PC-3 (cell line): ENCODE measurements around the gene FLCN. TPM values are rescaled to one million over a fixed set of nuclear protein-coding genes. Genes with fewer than 3 reads are reported as not detected.

Source experiments
- ATAC-seq: fragments of 200-7000 bp; cut with Tn5 transposase; 2 replicates; pipeline ENCODE4 v1.9.1; 2020; ENCODE audit warnings: mild to moderate bottlenecking, moderate library complexity
- BruUV-seq: library from RNA; stranded (reverse); fragments of 400-500 nt; replicated peaks from 2 replicates; lab custom pipeline; 2021; lab: Mats Ljungman, UMichigan
- CTCF ChIA-PET: fragments of 300-600 bp; sonication (Branson Sonifier 250); formaldehyde crosslinking; loops from one replicate; lab custom pipeline; 2022; ENCODE audit warnings: antibody characterized with exemption; lab: Charles Lee
- POLR2A ChIA-PET: fragments of 300-600 bp; sonication (Branson Sonifier 250); formaldehyde crosslinking; loops from one replicate; lab custom pipeline; 2022; ENCODE audit warnings: antibody characterized with exemption; ENCODE audit not compliant: unreplicated experiment; lab: Charles Lee
- DNase-seq: peaks from one replicate; pipeline ENCODE4 v3.0.0-alpha.2; 2015
- H2AFZ ChIP-seq: fragments of 300-600 bp; sonication (generic); 2 replicates; pipeline ENCODE4 v1.6.0; 2016; ENCODE audit warnings: antibody characterized with exemption, low read length
- H3F3A ChIP-seq: fragments of 300-600 bp; sonication (generic); one replicate; pipeline ENCODE4 v1.6.0; 2017; ENCODE audit warnings: antibody characterized with exemption, low read length, control low read depth, mild to moderate bottlenecking; ENCODE audit not compliant: unreplicated experiment
- H3K27ac ChIP-seq: fragments of 300-600 bp; sonication (generic); 2 replicates; pipeline ENCODE4 v1.5.1; 2016; ENCODE audit warnings: mild to moderate bottlenecking, low read length
- H3K27me3 ChIP-seq: fragments of 300-600 bp; sonication (generic); 2 replicates; pipeline ENCODE4 v1.6.1; 2016; ENCODE audit warnings: low read length, mixed read lengths
- H3K36me3 ChIP-seq: fragments of 300-600 bp; sonication (generic); 2 replicates; pipeline ENCODE4 v1.6.1; 2016; ENCODE audit warnings: low read depth, mixed run types, low read length, mixed read lengths
- H3K4me1 ChIP-seq: fragments of 300-600 bp; sonication (generic); 2 replicates; pipeline ENCODE4 v1.5.1; 2016; ENCODE audit warnings: low read length; ENCODE audit not compliant: insufficient read depth
- H3K4me2 ChIP-seq: fragments of 300-600 bp; sonication (generic); 2 replicates; pipeline ENCODE4 v1.6.0; 2016; ENCODE audit warnings: low read length
- H3K4me3 ChIP-seq: fragments of 300-600 bp; sonication (generic); 2 replicates; pipeline ENCODE4 v1.5.1; 2016; ENCODE audit warnings: mild to moderate bottlenecking, low read length, mixed read lengths
- H3K79me2 ChIP-seq: fragments of 300-600 bp; sonication (generic); 2 replicates; pipeline ENCODE4 v1.6.1; 2017; ENCODE audit warnings: low read length, mixed read lengths
- H3K9ac ChIP-seq: fragments of 300-600 bp; sonication (generic); 2 replicates; pipeline ENCODE4 v1.6.0; 2016; ENCODE audit warnings: mild to moderate bottlenecking, low read length
- H3K9me2 ChIP-seq: fragments of 300-600 bp; sonication (generic); replicated peaks from 2 replicates; pipeline ENCODE4 v1.6.1; 2016; ENCODE audit warnings: mixed run types, low read length, mixed read lengths
- H3K9me3 ChIP-seq: fragments of 300-600 bp; sonication (generic); 2 replicates; pipeline ENCODE4 v1.6.1; 2016; ENCODE audit warnings: low read length, mixed read lengths
- H4K20me1 ChIP-seq: fragments of 300-600 bp; sonication (generic); 2 replicates; pipeline ENCODE4 v1.6.1; 2016; ENCODE audit warnings: low read length, mixed read lengths
- CTCF ChIP-seq: fragments of 300-600 bp; sonication (generic); conservative IDR thresholded peaks from 2 replicates; pipeline ENCODE4 v1.5.1; 2017; ENCODE audit warnings: antibody characterized with exemption, low read depth, mild to moderate bottlenecking, low read length
- EZH2 ChIP-seq: fragments of 300-600 bp; sonication (generic); IDR thresholded peaks from one replicate; pipeline ENCODE4 v1.6.1; 2017; ENCODE audit warnings: antibody characterized with exemption, mild to moderate bottlenecking, low read length; ENCODE audit not compliant: unreplicated experiment
- EZH2phosphoT487 ChIP-seq: fragments of 300-600 bp; sonication (generic); IDR thresholded peaks from 2 replicates; pipeline ENCODE4 v1.6.1; 2018; ENCODE audit warnings: mild to moderate bottlenecking, antibody characterized with exemption, low read length, borderline replicate concordance
- intact Hi-C: fragments of 100-400 bp; cut with micrococcal nuclease; formaldehyde crosslinking; loops from 2 replicates; pipeline ENCODE4 v1.9.0; 2023
- total RNA-seq: library from RNA; depleted of rRNA; stranded (reverse); fragments of >200 nt; gene quantifications from 2 replicates; pipeline ENCODE4 v1.2.3, GENCODE V29; 2014

Gene FLCN
- total RNA-seq, 1 experiment from 2014 or later = 30.8 TPM

- no peak for ATAC-seq
- H3K4me1 ChIP-seq = no peaks in the 10 kb centered on the region
- BruUV-seq = no TSS peak
- no peak overlapping the region for H3K4me3 ChIP-seq
- H3K9me3 ChIP-seq = no peaks in the 10 kb centered on the region
- no peak overlapping the region for H2AFZ ChIP-seq
- H4K20me1 ChIP-seq = no peaks in the 10 kb centered on the region
- CTCF ChIA-PET = no interaction called here
- H3K79me2 ChIP-seq = no peaks in the 10 kb centered on the region
- H3F3A ChIP-seq = peaks cover 5% of the 10 kb centered on the region
- DNase-seq = no peak
- no peak overlapping the region for H3K9ac ChIP-seq
- H3K4me2 ChIP-seq = no peak overlapping the region
- intact Hi-C loops = no loop called here
- POLR2A ChIA-PET = no interaction called here
- no peak overlapping the region for H3K27ac ChIP-seq
- no peak for TF ChIP-seq EZH2
- no peaks in the 10 kb centered on the region for H3K9me2 ChIP-seq
- H3K27me3 ChIP-seq = no peaks in the 10 kb centered on the region
- peaks cover 26% of the 10 kb centered on the region for H3K36me3 ChIP-seq
These were observed 6.2 kb upstream of the FLCN start for GRCh38 chr17:17243163-17243562.

GRCh38 chr17:17242246-17242645 is 5.3 kb upstream of the FLCN start:
- H3K36me3 ChIP-seq = peaks cover 17% of the 10 kb centered on the region
- CTCF ChIA-PET = no interaction called here
- no peaks in the 10 kb centered on the region for H3K9me2 ChIP-seq
- peaks cover 5% of the 10 kb centered on the region for H3F3A ChIP-seq
- no peak overlapping the region for H2AFZ ChIP-seq
- intact Hi-C loops = no loop called here
- H3K27me3 ChIP-seq = no peaks in the 10 kb centered on the region
- H3K79me2 ChIP-seq = no peaks in the 10 kb centered on the region
- H3K9ac ChIP-seq = no peak overlapping the region
- H3K27ac ChIP-seq = no peak overlapping the region
- TF ChIP-seq EZH2 = no peak
- TF ChIP-seq EZH2phosphoT487 = no peak
- TF ChIP-seq CTCF = no peak
- no peaks in the 10 kb centered on the region for H3K4me1 ChIP-seq
- no TSS peak for BruUV-seq
- no peaks in the 10 kb centered on the region for H4K20me1 ChIP-seq
- no peaks in the 10 kb centered on the region for H3K9me3 ChIP-seq
- no peak overlapping the region for H3K4me3 ChIP-seq
- POLR2A ChIA-PET = no interaction called here
- ATAC-seq = no peak
- H3K4me2 ChIP-seq = no peak overlapping the region
- no peak for DNase-seq

GRCh38 chr17:17241656-17242055 is 4.7 kb upstream of the FLCN start:
- ATAC-seq (no peak), DNase-seq (no peak)
- CTCF ChIA-PET = no interaction called here
- H4K20me1 ChIP-seq = no peaks in the 10 kb centered on the region
- no peak overlapping the region for H3K4me3 ChIP-seq
- no peak overlapping the region for H3K9ac ChIP-seq
- POLR2A ChIA-PET = no interaction called here
- no peak overlapping the region for H2AFZ ChIP-seq
- H3K27ac ChIP-seq = no peak overlapping the region
- peaks cover 3% of the 10 kb centered on the region for H3F3A ChIP-seq
- H3K9me2 ChIP-seq = no peaks in the 10 kb centered on the region
- no peak overlapping the region for H3K4me2 ChIP-seq
- H3K9me3 ChIP-seq = no peaks in the 10 kb centered on the region
- peaks cover 5% of the 10 kb centered on the region for H3K79me2 ChIP-seq
- H3K27me3 ChIP-seq = no peaks in the 10 kb centered on the region
- no peaks in the 10 kb centered on the region for H3K4me1 ChIP-seq
- intact Hi-C loops = no loop called here
- H3K36me3 ChIP-seq = peaks cover 11% of the 10 kb centered on the region; the same call in 1 of the 2 replicates
- no peak for TF ChIP-seq EZH2phosphoT487
- no peak for TF ChIP-seq EZH2
- TF ChIP-seq CTCF = no peak
- no TSS peak for BruUV-seq
